Gastrocnemius medialis (tissue), 4 donors: ENCODE results near the gene ADGRL3. TPM values are rescaled to one million over a fixed set of nuclear protein-coding genes. Genes with fewer than 3 reads are reported as not detected.

Experiments
- ATAC-seq, 2 donors: fragments of 150-250 bp; one replicate each; pipeline ENCODE4 v1.9.1; 2016
- DNase-seq, 2 donors: peaks; one replicate each; pipeline ENCODE4 v3.0.0-alpha.2; 2019
- H3K27ac ChIP-seq, 4 donors: fragments of 200-600 bp; sonication (generic); 1 replicate in 1 of 4; 2 replicates in 3 of 4; pipeline ENCODE4 v1.5.1; 2016 to 2018; ENCODE audit warnings: mild to moderate bottlenecking in 2 of 4, moderate library complexity in 1 of 4
- H3K27me3 ChIP-seq, 3 donors: fragments of 200-600 bp; sonication (generic) in 2 of 3; 1 replicate in 1 of 3; 2 replicates in 2 of 3; pipeline versions ENCODE4 v1.5.1 to v1.6.0; 2016 to 2019; ENCODE audit warnings: mild to moderate bottlenecking in 1 of 3, moderate library complexity in 1 of 3
- H3K36me3 ChIP-seq, 2 donors: fragments of 200-600 bp; sonication (generic) in 1 of 2; one replicate each; pipeline ENCODE4 v1.5.1; 2017 to 2018
- H3K4me1 ChIP-seq, 2 donors: fragments of 200-600 bp; sonication (generic) in 1 of 2; one replicate each; pipeline ENCODE4 v1.5.1; 2016 to 2017; ENCODE audit warnings: mild to moderate bottlenecking in 2 of 2
- H3K4me3 ChIP-seq, 4 donors: fragments of 200-600 bp; sonication (generic) in 3 of 4; 1 replicate in 1 of 4; 2 replicates in 3 of 4; pipeline ENCODE4 v1.5.1; 2016 to 2019; ENCODE audit warnings: mild to moderate bottlenecking in 2 of 4
- H3K9me3 ChIP-seq, 3 donors: fragments of 200-600 bp; sonication (generic) in 2 of 3; 1 replicate in 1 of 3; 2 replicates in 2 of 3; pipeline ENCODE4 v1.5.1; 2016 to 2019
- CTCF ChIP-seq, 5 experiments: fragments of 450-650 bp in 3 of 5; fragments of 200-600 bp in 2 of 5; sonication (generic) in 2 of 5; IDR thresholded peaks in 4 of 5; conservative IDR thresholded peaks in 1 of 5; 1 replicate in 4 of 5; 2 replicates in 1 of 5; pipeline ENCODE4 v1.5.1; 2016 to 2019; ENCODE audit warnings: antibody characterized with exemption in 5 of 5, mild to moderate bottlenecking in 3 of 5, moderate library complexity in 3 of 5
- POLR2A ChIP-seq, 2 donors: fragments of 450-650 bp; IDR thresholded peaks; one replicate each; pipeline ENCODE4 v1.6.1; 2017; ENCODE audit warnings: antibody characterized with exemption in 2 of 2, mild to moderate bottlenecking in 2 of 2, moderate library complexity in 2 of 2
- in situ Hi-C, 4 donors: fragments of 200-750 bp; cut with MboI; loops; one replicate each; pipeline versions ENCODE4 v1.15.0 to v1.8.0; 2017; ENCODE audit warnings: low sequenced_read_pairs in 4 of 4
- intact Hi-C: fragments of 100-400 bp; cut with DNase I; formaldehyde crosslinking; loops from one replicate; pipeline ENCODE4 v1.15.1; 2023; ENCODE audit warnings: low total_unique reads
- total RNA-seq, 4 donors: library from RNA; depleted of rRNA; stranded (reverse); fragments of >200 nt; gene quantifications; one replicate each; pipeline versions ENCODE4 v1.1.0 to v1.2.3, GENCODE V29; 2016

The ADGRL3 gene
- total RNA-seq, 4 donors from 2014 or later, result 0.69 to 2.2 (median 1.1) TPM

DNA sequence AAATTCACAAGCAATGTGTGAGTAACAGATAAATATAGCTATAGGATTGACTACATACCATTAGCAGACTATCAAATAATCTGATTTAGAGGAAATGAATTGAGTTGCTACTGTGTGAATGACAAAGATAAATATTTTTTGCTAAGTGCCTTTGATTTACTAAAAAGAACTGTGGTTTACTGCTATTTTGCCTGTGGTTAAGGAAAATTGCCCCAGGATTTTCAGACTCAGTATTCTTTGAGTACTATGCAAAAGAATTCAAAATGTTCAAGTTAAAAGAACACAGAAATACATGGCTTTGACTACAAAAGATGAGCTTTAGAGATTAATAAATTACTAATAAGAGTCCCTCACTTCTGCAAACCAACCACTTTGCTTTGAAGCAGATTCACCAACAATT lies 853.8 kb downstream of the ADGRL3 start:
- Histone ChIP-seq H3K27ac (no peak overlapping the region), H3K36me3 (no peaks in the 10 kb centered on the region), H3K4me1 (no peaks in the 10 kb centered on the region), H3K4me3 (no peak overlapping the region), H3K9me3 (no peaks in the 10 kb centered on the region), H3K27me3 (no peaks in the 10 kb centered on the region)
- intact Hi-C loops (no loop called here), in situ Hi-C loops (no loop called here)
- no peak for TF ChIP-seq POLR2A (IDR thresholded peaks at IDR 0.05)
- no peak for TF ChIP-seq CTCF (IDR thresholded peaks at IDR 0.05 in 4 of 5, conservative IDR thresholded peaks at IDR 0.05 in 1 of 5)
- DNase-seq (no peak), ATAC-seq (no peak)

GRCh38 chr4:62057031-62057430 lies 856.9 kb downstream of the ADGRL3 start:
- Histone ChIP-seq H3K4me3 (no peak overlapping the region), H3K27ac (no peak overlapping the region), H3K27me3 (no peaks in the 10 kb centered on the region), H3K4me1 (no peaks in the 10 kb centered on the region), H3K9me3 (no peaks in the 10 kb centered on the region), H3K36me3 (no peaks in the 10 kb centered on the region)
- intact Hi-C loops (no loop called here), in situ Hi-C loops (no loop called here)
- ATAC-seq (no peak), DNase-seq (no peak)
- TF ChIP-seq CTCF (IDR thresholded peaks at IDR 0.05 in 4 of 5, conservative IDR thresholded peaks at IDR 0.05 in 1 of 5), result no peak
- no peak for TF ChIP-seq POLR2A (IDR thresholded peaks at IDR 0.05)

DNA sequence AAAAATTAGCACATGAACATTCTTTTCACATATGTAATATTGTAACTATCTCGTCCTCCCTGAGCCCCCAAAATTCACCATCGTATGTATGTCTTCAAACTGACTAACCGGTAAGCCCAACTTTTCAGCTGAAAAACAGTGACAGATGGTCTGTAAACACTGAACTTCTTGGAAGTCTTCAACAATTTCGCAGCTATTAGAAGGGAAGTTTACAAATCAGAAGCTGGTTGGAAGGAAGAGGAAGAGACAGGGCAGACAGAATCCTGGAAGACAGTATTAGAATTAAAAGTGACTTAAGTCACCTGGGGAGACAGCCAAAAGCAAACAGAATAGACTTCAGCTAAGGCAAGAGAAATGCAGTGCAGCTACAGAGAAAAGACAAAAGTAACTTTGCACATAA lies 858.4 kb downstream of the ADGRL3 start:
- no peaks in the 10 kb centered on the region for H3K27me3 ChIP-seq
- intact Hi-C loops (no loop called here), in situ Hi-C loops (no loop called here)
- TF ChIP-seq CTCF (IDR thresholded peaks at IDR 0.05 in 4 of 5, conservative IDR thresholded peaks at IDR 0.05 in 1 of 5) (no peak), POLR2A (IDR thresholded peaks at IDR 0.05) (no peak)
- no peak overlapping the region for H3K27ac ChIP-seq
- no peaks in the 10 kb centered on the region for H3K9me3 ChIP-seq
- H3K4me3 ChIP-seq, result no peak overlapping the region
- H3K36me3 ChIP-seq, result no peaks in the 10 kb centered on the region
- ATAC-seq (no peak), DNase-seq (no peak)
- no peaks in the 10 kb centered on the region for H3K4me1 ChIP-seq

GRCh38 chr4:62070291-62070852 lies 870.2 kb downstream of the ADGRL3 start:
- in situ Hi-C loops, result no loop called here
- H3K36me3 ChIP-seq, result no peaks in the 10 kb centered on the region

More at GRCh38 chr4:62070291-62070852, 870.2 kb downstream of the ADGRL3 start:
- Histone ChIP-seq H3K9me3 (no peaks in the 10 kb centered on the region), H3K27ac (no peak overlapping the region), H3K4me1 (no peaks in the 10 kb centered on the region), H3K27me3 (no peaks in the 10 kb centered on the region), H3K4me3 (no peak overlapping the region)
- TF ChIP-seq CTCF (IDR thresholded peaks at IDR 0.05 in 4 of 5, conservative IDR thresholded peaks at IDR 0.05 in 1 of 5) (no peak), POLR2A (IDR thresholded peaks at IDR 0.05) (no peak)
- DNase-seq (no peak), ATAC-seq (no peak)
- intact Hi-C loops, result no loop called here
